Right renal cortex interstitium (tissue), 3 donors: ENCODE results near the gene BMP8A. TPM values are rescaled to one million over a fixed set of nuclear protein-coding genes. Genes with fewer than 3 reads are reported as not detected.

ENCODE experiments used
- DNase-seq, 3 donors: peaks; one replicate each; pipeline ENCODE4 v3.0.0-alpha.2; 2013; ENCODE audit warnings: low read depth in 3 of 3, low spot score in 2 of 3
- polyA plus RNA-seq, 3 donors: library from polyadenylated mRNA; unstranded; fragments of 120-200 nt; gene quantifications; one replicate each; pipeline ENCODE4 v1.2.1, GENCODE V29; 2013; ENCODE audit not compliant: insufficient read length in 3 of 3

The BMP8A gene
- polyA plus RNA-seq, 3 donors: 0.18 to 0.39 (median 0.33) TPM

DNA sequence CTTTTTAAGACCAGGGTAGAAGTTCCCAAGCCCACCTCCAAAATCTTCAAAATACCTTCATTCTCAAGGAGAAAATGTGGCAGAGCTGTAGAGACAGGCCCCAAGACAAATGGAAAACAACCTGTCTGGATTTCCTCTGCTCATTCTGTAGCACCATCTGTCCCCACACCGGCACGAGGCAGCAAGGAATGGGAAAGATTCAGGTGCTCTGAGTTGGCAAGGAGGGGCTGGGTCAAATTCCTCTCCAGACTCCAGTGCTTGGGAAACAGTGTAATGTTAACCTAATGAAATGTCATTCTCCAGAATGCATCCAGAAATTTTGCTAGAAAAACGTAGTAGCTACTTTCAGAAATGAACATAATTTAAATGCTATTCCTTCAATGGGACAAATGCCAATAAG, 75.9 kb downstream of the BMP8A start:
- no peak for DNase-seq

DNA sequence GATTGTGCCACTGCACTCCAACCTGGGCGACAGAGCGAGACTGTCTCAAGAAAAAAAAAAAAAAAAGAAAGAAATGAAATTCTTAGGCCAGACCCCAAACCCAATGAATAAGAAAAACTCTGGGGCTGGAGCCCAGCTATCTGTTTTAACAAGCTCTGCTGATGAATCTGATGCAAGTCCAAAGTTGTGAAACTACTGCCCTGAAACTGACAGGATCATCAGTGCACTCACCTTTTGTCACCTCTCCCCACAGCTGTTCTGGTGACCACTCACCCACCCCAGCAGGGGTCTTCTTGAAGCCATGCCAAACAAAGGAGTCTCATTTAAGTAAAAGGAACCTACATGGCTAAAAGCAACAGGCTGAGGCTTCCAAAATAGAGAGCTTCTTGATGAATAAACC, 76.8 kb downstream of the BMP8A start:
- DNase-seq: no peak

DNA sequence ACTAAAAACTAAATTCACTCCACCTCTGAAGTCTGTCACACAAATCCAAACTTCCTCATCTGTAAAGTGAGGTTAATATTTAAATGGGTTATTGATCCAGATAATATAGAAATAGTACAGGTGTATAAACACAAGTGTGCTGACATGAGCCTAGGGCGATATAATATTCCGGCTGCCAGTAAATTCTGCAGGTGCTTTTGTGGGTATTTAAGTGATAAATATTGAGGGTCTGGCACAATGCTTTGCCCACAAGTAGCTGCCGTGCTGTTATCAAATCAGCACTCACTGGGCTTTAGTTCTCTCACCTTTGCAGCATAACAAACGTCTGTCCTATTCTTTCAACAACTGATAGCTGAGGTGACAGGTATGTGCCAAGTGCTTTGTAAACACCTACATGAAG, 77.6 kb downstream of the BMP8A start:
- DNase-seq: no peak

DNA sequence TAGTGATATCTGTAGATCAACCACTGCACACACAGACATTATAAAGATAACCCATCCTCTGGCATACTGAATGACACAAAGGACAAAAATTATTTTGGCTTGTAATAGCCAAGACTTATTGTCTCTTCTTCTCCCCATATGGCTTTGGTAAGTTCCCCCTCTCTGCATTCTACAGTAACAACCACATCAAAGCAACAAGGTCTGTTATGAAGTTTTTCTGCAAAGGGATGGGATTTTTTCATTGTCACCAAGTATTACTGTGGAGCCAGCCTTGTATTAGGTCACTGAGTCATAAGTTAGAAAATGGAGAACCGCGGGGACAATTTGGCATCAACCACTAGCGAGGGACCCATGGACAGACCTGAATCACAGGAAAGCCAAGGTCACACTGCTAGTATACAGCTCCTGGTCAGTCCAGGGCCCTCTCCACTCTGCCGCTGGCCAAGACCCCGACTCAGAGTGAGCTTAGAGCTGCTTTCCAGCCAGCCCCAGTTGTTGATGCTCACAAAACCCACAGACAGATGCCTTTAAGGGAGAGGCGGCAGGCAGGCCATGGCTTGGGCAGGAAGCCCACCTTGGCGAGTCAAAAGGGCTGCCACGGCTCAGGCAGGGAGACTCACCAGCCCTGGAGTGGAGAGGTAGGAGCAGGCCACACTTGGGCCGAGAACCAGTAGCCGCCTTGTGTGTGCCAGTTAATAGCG, 79.2 kb downstream of the BMP8A start:
- DNase-seq: no peak

DNA sequence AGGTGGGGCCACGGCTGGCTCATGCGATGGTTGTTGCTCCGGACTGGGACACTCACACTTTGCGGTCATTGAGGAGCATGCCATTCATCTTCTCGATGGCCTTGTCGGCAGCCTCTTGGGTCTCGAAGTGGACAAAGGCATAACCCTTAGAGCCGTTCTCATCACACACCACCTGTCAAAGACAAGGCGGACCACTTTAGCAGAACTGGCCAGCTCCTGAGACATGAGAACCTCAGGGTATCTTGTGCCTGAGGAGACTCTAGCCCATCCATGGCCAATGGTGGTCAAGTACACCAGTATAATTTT, 79.7 kb downstream of the BMP8A start:
- no peak for DNase-seq

DNA sequence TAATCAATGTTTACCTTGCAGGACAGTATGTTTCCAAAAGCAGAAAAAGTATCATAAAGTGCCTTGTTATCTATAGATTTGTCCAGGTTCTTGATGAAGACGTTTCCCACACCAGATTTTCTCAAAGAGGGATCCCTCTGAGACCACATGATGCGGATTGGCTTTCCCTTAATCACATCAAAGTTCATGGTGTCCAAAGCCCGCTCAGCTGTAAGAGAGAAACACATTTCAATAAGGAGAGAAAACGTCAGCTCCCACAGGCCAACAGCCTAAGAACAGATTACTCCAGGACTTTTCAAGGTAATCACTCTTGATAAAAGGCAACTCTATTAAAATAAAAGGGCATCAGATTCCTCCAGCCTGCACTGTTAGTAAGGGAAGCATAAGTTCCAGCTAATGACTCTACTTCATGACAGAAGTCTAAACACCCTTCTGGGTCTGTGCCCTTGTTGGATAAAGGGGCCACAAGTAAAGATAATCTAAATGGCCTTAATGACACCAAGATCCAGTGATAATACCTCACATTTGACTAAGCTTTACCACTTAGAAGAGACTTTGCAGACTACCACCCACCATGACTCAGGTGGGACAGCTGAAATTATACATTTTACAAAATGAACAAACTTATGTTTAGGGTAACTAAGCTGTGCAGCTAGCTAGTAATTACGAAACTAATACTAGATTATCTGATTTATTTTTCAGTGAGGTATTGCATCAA, 81.1 kb downstream of the BMP8A start:
- DNase-seq: no peak

DNA sequence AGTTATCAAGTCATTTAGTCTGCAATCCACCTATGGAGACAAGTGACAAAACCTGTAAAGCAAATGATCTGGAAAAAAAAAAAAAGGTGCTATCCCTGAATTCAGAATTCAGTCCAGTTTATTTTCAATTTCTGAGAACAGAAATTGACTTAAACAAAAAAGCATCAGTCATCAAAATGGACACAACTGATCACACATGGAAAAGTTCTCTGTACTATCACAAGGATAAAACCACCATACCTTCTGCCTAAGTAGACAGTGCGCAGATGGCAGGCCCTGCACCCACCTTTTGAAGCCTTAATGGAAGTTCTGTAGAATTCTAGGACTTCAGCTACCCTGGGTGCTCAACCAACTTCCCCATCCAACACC, 81.6 kb downstream of the BMP8A start:
- DNase-seq: no peak

DNA sequence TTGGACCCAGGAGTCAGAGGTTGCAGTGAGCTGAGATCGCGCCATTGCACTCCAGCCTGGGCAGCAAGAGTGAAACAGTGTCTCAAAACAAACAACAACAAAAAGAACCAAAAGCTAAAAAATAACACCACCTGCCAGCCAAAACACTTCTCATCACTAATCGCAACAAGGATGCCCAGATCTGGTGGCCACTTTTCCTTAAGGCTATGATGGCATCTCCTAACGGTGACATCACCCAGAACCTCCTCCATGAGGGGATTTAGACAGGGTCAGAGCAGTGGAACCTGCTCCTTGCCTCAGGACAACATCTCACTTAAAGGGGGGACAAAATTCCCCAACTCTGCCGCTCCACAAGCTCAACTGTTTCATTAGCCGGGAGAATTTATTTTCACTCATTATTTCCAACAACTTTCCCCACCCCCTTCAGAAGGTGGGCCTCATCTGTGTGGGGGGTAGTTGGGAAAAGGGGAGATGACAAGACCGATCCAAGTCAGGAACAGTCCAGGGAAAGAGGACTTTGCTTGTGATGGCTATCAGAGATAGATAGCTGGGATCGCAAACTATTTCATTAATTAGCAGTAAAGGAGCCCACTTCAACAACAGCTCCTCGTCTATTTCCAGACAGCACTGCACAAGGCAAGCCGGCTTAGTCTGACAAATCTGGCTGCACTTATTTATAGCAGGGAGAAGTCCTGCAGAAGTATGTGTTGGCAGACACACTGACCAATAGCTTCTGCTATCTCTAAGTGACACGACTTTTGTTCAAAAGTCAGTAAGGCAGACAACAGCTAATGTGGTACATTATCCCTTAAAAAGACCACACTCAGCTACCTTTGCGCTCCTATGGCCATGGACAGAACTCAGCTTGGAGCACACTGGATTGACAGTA, 82.5 kb downstream of the BMP8A start:
- DNase-seq: no peak

DNA sequence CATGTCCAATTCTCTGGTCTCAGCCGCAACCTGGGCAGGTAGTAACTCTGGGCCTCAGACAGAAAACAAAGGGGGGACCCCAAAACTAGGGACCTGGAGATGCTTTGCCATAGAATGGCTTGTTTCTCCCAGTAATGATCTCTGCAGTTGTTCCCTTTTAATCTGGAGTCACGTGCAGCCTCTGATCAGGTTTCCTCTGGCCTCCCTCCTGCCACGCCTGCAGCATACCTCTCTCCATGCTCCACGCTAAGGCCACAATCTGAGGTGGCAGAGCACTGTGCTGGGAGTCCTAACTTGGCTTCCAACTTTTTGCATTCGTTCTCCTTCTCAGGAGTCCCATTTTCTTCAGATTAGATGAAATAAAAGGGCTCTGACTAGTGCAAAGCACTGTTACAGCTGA, 83.2 kb downstream of the BMP8A start:
- DNase-seq: no peak

Other genes with a start within 250 kb of the BMP8A start
- gene PABPC4, start 85.2 kb downstream of the BMP8A start, polyA plus RNA-seq: 100 to 1,000 TPM; 198 to 214 (median 199) TPM
- 10 to 100 TPM; 20.6 to 23.1 (median 22.9) TPM for gene HEYL, start 148.0 kb downstream of the BMP8A start, polyA plus RNA-seq
- under 1 TPM; 0.24 to 0.58 (median 0.31) TPM for gene NT5C1A, start 180.5 kb downstream of the BMP8A start, polyA plus RNA-seq
- 1 to 10 TPM in 1 of 3 donors, under 1 TPM in 2; 0.76 to 1.5 (median 0.92) TPM for gene HPCAL4, start 199.8 kb downstream of the BMP8A start, polyA plus RNA-seq
- 10 to 100 TPM; 72.1 to 75.1 (median 72.5) TPM for gene PPIE, start 247.2 kb downstream of the BMP8A start, polyA plus RNA-seq